Activated effector memory CD4-positive, alpha-beta T cell treated with Interleukin-2 at 50 U/mL for 16 hours (primary cell): ENCODE data around the gene P2RX2.

Experiments
- DNase-seq: peaks from one replicate; pipeline ENCODE4 v3.0.0-alpha.2; 2020

The P2RX2 gene

DNA sequence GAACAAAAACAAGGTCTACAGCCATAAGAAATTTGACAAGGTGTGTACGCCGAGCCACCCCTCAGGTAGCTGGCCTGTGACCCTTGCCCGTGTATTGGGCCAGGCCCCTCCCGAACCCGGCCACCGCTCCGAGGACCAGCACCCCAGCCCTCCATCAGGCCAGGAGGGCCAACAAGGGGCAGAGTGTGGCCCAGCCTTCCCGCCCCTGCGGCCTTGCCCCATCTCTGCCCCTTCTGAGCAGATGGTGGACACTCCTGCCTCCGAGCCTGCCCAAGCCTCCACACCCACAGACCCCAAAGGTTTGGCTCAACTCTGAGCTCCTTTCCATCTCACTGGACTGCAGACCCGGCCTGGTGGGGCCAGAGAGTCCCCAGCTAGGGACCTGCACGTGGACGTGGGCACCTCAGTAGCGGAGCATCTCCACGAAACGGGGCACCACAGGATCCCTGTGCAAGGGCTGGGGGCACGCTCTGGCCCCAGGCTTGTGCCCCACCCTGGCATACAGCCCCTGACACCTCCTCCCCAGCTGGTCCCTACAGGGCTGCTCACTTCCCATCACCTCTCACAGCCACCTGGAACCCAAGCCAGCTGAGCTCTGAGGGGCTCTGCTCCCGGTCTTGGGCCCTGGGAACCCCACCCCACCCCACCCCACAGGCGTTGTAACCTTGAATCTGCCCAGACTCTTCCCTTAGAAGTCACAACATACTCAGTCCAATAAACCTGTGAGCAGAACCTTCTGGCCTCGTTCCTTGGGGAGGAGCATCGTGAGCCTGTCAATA is 3.3 kb downstream of the P2RX2 start:
- no peak for DNase-seq

GRCh38 chr12:132622437-132623071 is 4.0 kb downstream of the P2RX2 start:
- no peak for DNase-seq

DNA sequence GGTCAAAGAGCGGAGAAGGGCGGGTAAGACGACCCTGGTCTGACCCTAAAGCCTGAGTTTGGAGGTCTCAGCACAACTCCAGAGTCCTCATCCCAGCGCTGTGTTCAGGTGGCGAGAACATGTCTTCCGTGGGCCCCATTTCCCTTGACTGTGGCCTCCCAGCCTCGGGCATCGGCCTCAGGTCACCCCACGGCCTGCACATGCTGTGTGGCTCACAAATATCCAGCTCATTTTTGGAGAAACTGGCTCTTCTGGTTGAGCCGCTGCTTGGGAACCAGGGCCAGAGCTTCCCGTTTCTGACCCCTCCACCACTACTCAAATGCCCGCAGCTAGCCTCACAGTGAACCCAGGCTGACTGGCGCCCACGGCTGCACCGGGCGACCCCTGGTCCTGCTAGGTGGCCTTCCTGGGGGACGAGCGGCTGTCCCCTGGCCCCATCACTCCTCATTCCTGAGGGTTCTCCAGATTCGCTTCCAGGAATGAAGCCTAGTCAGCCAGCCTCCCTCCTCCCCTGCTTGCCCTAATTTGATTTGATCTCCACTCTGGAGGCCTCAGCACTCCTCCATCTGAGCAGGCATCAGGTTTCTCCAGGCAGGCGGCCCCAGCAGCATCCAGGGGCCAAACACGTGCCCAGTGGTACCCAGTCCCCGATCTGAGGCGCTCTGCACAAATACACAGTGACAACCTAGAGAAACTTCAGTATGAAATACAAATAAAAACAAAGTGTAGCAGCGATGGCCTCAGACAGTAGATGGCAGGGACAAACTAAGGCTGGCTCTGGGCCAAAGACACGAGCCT is 4.7 kb downstream of the P2RX2 start:
- DNase-seq = no peak

- DNase-seq = no peak
These were observed 5.7 kb downstream of the P2RX2 start for GRCh38 chr12:132624186-132624855.

DNA sequence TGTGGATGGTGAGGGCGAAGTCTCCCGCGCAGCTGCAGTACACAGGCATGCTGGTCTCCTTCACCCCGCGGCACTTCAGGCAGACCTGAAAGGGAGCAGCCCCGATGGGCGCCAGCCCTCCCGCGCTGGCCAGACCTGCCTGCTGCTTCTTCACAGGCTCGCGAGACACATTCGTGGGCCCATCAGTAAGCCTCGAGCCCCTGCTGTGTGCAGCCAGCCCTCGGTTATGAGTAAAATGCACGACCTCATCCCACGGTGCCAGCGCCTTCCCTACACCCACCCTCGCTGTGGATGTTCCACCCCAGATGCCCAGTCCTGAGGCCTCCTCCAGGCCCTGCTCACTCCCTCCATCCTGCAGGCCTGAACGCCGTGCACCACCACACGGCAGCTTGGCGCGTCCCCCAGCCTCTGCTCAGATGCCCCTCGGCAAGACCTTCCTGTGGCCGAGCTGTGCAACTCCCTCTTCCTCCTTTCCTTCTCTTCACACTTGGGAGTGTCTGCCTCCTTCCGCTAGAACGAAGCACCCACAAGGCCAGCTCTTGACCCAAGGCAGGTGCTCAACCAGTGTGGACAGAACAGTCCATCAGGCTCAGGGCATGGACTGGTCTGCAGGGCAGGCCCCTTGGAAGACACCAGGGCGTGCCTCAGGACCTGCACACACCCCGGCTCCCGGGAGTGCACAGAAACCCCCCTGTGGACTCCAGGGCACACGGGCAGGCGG is 6.5 kb downstream of the P2RX2 start:
- no peak for DNase-seq

DNA sequence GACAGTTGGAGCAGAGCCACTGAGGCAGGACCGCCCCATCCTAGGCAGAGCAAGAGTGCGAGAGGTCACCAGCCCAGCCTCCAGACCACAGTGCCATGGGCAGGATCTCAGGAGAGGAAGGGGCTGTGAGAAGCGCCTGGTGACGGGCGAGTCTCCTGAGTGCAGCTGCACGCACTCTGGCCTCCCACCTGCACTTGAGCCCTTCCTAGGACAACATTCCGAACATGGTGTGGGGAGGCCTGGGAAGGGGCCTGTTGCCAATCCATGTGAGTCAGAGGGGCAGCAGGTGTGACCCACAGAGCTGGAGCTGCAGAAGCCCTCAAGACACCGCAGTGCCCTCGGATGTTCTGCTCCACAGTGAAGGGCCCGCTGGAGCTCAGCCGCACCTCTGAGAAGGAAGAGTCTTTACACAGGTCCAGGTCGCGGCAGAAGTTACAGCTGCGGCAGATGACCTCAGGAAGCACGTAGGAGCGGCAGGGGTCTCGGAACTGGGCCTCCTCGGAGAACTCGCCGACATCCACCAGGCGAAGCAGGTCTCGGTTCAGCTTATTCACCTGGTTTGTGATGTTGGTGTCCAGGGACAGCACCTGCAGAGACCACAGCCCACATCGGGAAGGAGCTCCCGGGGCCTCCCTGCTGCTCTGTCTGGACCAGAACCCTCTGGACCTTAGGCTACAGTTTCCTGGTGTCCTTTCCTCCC is 7.3 kb downstream of the P2RX2 start:
- DNase-seq = no peak

GRCh38 chr12:132629330-132629729 is 10.8 kb downstream of the P2RX2 start:
- no peak for DNase-seq

- DNase-seq = no peak
These were observed 12.1 kb downstream of the P2RX2 start for GRCh38 chr12:132630672-132631071.

GRCh38 chr12:132631666-132632065 is 13.1 kb downstream of the P2RX2 start:
- DNase-seq = no peak

DNA sequence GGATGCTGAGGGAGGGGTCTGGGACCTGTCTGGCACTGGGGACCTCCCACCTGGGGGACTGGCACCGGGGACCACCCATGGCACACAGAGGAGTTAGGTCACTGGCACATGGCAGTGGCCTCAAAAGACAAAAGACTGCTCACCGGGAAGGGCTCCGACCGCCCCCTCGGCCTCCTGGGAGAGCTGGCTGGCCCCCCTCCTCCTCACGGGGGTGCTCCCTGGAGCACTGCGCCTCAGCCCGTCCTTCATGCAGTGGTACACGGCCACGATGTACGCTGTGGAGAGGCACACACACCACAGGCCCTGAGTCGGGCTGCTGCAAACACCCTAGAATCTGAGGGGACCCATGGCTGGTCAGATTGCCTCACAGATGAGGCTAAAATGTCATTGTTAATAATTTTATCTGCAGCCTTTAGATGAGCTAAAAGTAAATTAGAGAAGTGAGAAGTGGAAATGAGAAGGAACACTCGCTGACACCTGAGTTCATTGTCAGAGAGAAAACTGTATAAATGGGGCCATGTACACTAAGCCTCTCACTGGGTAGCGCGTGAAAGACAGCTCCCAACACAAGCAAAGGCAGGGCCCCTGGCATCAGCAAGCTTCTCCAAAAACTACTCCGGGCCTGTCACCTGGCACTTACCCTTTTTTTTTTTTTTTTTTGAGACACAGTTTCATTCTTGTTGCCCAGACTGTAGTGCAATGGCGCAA is 14.1 kb downstream of the P2RX2 start:
- DNase-seq = no peak

DNA sequence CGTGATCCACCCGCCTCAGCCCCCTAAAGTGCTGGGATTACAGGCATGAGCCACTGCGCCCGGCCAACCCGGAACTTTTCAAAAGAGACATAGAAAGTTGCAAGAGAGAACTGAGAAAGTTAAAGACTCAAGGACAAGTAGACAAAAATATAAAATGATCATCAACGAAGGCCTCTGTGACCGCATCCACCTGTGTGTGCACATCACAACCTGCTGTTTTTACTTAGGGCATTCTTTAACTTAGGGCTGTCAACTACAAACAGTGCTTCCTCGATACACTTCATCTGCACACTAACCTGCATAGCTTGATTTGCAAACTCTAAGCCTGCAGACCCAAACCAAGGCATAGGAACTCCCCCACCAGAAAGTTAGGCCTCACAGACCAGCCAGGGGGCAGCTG is 14.8 kb downstream of the P2RX2 start:
- DNase-seq = no peak

- no peak for DNase-seq
These were observed 15.3 kb downstream of the P2RX2 start for GRCh38 chr12:132633901-132634300.

GRCh38 chr12:132634411-132634990 is 15.9 kb downstream of the P2RX2 start:
- DNase-seq = no peak

DNA sequence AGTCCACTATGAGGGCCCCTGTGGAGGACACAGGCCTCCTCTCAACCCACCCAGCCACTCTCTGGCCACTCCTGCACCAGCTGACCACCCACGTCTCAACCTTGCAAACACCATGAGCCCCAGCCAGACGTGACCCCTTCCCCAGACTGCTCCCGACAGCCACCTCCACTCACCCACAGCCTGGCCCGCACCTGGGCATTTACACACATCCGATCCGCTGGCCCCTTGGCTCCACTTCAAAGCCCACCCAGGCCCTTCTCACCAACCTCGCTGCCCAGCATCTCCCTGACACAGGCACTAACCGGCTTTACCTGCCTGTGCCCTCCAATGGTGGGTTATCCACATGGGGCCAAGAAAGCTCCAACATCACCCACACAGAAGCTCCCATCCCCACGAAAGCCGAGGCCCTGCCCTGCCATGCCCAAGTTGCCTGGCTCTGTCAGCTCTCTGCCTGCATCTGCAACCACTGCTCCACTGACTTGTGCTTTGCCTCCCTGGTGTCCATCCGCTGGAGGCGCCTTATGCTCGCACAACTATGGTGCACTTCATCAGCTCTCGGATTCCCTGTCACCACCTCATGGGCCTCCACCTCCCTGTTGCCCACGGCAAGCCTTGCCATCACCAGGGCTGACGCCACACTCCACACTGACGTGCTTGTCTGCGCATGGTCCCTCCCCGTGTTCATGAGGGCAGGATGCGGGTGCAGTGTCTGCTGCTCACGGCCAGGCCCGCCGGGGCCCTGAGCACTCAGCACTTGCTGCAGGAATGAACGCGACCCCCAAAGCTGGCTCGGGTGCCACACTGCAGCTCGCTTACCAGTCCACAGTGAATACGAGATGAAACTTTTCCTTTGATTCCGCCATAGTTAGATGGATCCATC is 16.7 kb downstream of the P2RX2 start:
- DNase-seq = no peak

DNA sequence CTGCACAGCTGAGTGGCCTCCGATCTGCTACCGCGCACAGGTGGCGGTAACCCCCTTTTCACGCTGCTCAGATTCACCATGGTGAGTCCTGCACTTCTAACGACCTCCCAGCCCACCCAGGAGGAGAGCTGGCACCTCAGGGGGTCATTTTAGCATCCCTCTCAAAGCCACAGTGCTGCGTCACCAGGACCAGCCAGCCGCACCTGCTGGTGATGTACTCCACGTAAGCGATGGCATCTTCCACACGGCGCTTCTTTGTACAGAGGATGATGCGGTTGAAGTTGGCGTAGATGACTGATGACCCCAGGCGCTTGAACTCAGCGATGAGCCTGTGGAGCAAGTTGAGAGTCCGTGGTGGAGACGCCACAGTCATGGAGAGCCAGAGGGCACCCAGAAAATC is 19.2 kb downstream of the P2RX2 start:
- DNase-seq = no peak

DNA sequence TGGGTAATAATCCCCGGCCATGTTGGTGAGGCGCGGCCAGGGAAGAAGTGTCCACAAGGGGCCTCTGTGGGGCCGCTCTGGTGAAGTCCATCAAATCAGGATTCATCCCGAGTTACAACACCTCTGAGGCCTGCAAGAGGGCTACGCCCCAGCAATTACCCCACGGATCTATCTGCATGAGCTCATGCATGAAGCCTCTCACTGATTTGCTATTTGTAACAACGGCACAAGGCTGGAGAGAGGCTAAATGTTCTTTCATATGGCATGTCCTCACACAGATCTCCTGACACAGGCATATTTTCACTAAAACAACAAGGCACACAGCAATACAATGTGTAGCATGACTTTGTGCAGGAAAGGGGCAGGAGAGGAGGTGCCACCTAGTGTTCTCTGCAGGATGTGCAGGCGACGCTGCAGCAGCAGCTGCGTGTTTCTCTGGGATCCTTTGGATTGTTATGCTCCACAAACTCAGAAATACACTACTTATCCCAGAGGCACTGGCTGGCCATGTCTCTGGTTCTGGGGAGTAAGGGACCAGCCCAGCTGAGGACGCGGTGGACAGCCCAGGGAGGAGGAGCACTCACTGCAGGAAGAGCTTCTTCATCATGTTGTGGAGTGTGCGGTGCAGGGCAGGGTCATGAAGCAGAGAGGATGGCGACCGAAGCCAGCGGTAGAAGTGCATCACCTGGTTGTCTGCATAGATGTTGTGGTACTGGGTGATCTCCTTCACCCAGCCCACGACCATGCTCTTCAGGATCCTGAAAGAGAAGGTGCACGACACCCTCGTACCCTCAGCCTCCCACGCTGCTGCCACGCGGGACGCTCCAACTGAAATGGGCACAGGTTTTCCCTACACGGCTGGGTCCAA is 20.2 kb downstream of the P2RX2 start:
- DNase-seq = no peak

DNA sequence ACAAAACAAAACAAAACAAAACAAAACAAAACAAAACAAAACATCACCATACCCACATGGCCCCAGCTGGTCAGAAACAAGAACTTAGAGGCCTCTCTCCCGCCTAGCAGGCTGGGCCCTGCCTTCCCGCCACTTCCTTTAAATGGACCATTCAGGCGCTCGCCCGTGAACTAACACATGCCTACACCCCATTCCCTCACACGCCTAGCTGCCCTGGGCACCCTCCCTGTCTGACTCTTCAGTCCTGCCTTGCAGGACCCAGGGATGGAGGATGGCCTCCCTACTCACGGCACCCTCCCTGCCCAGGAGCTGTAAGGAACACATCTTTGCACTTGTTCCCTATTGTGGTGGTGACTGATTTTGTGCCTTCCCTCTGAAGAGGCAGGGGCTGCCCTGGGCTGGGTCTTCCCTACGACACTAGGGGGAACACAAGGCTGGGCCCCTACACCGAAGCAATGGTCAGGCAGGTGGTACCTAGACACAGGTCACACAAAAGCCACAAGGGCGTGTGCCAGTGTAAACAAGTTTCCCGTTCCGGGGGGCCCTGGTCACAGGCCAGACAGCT is 21.5 kb downstream of the P2RX2 start:
- DNase-seq = no peak

- no peak for DNase-seq
These were observed 22.4 kb downstream of the P2RX2 start for GRCh38 chr12:132640936-132641335.
